Smooth muscle cell of the pulmonary artery (primary cell): ENCODE measurements around the gene TUBB2A. TPM values are rescaled to one million over a fixed set of nuclear protein-coding genes. Genes with fewer than 3 reads are reported as not detected.

Experiments
- total RNA-seq: library from RNA; depleted of rRNA; stranded (reverse); fragments of >200 nt; gene quantifications from 2 replicates; pipeline ENCODE4 v1.2.3, GENCODE V29; 2014

Gene TUBB2A
- 65.7 and 75.9 TPM in 2 replicates for total RNA-seq

DNA sequence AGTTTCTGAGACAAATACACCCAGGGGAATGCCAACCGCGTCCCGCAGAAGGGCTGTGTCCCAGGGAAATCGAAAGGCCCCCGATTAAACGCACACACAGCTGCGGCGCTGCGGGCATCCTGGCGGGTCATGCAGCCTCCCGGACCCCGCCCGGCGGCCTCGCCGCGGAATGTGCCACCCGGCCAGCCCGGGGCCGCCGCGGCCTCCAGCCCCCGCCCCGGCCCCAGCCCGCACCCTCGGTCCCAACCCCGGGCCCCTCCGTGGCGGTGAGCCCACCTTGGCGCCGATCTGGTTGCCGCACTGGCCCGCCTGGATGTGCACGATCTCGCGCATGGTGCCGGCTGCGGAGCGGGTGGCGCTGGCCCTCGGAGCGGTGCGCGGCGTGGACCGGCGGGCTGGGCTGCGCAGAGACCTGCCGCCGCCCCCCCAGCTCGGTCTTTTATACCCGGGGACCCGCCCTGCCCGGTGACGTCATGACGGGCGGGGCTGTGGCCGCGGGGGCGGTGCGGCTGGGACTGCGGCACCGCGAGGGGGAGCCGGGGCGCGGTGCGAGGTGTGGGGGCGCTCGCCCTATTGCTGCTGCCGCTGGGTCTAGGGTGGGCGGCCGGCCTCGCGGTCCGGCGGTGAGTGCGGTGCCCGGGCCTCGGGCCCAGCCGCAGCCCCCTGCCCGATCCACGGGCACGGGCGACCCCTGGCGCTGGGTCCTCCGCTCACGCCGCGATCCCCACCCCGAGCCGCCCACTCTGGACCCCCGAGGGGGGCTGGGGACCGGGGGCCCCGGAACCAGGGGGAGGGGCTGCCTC, at the start of gene TUBB2A:
TSS of gene TUBB2A (minus strand) at position 414 of the 803 bp plus-strand sequence. CDS start at position 333, 81 bp downstream.

GRCh38 chr6:3118353-3119039, 38.8 kb downstream of the TUBB2A start, which contains the start of gene BPHL:
Gene BPHL, plus strand, starts transcription at chr6:3118711. Its CDS starts 30 bp downstream, at chr6:3118741.

Other genes with a start within 250 kb of the TUBB2A start
- 67.5 and 81.3 TPM in 2 replicates for gene SERPINB6, start 186.0 kb downstream of the TUBB2A start, total RNA-seq
- gene NQO2, start 157.7 kb downstream of the TUBB2A start, total RNA-seq, result 10.5 and 33.9 TPM in 2 replicates
- gene RIPK1, start 89.0 kb downstream of the TUBB2A start, total RNA-seq, result 18.9 and 20.3 TPM in 2 replicates
- 8.2 and 18.9 TPM in 2 replicates for gene BPHL, start 38.8 kb downstream of the TUBB2A start, total RNA-seq
- gene TUBB2B, start 70.1 kb upstream of the TUBB2A start, total RNA-seq, result 3.9 and 5.1 TPM in 2 replicates
- 21.7 and 28.2 TPM in 2 replicates for gene PSMG4, start 101.4 kb upstream of the TUBB2A start, total RNA-seq